Measurements from ENCODE around the gene FMO2.

Gene FMO2

DNA sequence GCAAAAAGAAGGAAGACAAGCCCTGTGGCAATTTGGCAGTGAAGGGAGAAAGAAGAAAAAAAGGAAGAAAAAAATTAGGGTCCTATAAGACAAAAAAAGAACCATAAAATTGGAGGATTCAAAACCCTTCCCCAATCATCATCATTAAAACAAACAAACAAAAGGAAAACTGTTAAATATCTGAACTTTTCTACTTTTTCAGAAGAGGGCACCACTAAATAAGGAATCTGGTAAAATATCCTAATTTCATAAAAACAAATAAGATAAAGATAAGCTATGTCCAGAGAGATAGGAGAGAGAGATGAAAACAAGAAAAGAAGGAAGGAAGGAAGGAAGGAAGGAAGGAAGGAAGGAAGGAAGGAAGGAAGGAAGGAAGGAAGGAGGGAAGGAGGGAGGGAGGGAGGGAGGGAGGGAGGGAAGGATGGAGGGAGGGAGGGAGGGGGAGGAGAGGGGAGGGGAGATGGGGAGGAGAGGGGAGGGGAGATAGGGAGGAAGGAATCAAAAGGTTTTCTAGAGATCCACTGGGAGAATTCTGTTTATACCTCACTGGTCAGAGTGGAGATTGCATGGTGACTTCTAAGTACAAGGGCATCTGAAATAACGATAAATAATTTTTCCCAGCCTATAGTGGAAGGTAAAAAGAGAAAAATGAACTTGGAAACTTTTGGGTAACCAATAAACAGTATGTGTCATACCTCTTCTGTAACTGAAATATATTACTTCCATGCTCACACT, 10.4 kb upstream of the FMO2 start:
- TF ChIP-seq, protein P1, sequence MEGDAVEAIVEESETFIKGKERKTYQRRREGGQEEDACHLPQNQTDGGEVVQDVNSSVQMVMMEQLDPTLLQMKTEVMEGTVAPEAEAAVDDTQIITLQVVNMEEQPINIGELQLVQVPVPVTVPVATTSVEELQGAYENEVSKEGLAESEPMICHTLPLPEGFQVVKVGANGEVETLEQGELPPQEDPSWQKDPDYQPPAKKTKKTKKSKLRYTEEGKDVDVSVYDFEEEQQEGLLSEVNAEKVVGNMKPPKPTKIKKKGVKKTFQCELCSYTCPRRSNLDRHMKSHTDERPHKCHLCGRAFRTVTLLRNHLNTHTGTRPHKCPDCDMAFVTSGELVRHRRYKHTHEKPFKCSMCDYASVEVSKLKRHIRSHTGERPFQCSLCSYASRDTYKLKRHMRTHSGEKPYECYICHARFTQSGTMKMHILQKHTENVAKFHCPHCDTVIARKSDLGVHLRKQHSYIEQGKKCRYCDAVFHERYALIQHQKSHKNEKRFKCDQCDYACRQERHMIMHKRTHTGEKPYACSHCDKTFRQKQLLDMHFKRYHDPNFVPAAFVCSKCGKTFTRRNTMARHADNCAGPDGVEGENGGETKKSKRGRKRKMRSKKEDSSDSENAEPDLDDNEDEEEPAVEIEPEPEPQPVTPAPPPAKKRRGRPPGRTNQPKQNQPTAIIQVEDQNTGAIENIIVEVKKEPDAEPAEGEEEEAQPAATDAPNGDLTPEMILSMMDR (conservative IDR thresholded peaks at IDR 0.05) = no peak
- no peak for TF ChIP-seq ZFX (IDR thresholded peaks at IDR 0.05)
- H3K27ac ChIP-seq = no peak overlapping the region

DNA sequence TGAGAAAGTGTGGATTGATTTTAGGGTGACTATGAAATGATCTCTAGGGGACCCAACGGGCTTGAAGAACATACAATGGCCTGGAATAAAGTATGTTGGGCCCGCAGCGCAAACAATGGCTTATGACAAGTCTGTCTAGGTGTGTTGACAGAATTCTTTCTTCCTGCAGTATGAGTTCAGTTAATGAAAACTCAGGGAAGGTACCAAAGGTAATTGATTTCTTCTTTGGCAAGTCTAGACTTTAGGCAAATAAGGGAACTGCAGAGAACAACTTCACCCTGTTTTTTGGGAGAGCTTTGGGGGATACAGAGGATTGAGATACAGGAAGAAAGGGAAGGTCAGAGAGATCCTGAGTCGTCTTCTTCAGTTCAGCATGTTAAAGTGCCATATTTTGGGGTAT, 7.8 kb upstream of the FMO2 start:
- H3K27ac ChIP-seq = no peak overlapping the region
- no peak for TF ChIP-seq ZFX (IDR thresholded peaks at IDR 0.05)

DNA sequence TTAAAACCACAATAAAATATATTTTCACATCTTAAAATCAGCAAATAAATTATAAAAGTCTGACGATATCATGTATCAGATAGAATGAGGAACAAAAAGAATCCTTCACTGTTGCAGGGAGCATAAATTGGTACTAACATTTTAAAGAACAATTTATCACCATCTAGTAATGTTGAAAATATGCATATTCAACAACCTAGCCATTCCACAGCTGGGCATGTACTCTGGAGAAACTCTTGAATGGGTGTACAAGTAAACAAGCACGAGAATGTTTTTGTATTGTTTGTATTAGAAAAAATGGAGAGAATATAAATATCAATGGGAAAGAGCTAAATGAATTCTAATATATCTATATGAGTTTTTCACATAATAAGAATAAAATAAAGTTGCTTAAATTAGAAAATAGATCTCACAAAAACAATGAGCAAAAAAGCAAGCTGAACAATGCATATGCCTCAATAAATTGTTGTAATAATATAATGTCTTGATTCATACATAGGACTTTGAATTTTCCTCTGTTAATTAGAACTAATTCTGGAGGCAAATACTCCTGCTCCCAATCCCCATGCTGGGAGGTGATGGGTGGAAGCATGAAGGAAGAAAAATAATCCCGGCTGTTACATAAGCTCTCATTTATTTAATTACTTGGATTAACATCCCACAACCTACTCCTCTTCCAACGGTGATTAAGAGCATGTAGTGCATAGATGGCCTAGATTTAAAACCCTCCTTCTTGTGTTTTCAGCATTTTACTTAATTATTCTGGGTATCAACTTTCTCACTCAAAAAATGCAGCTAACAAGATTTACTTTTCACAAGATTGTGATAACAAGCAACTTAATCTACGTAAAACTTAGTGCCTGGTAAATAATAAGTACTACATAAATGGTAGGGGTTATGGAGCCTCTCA, 5.5 kb upstream of the FMO2 start:
- TF ChIP-seq ZFX (IDR thresholded peaks at IDR 0.05) = no peak
- TF ChIP-seq, protein P1 (conservative IDR thresholded peaks at IDR 0.05) = no peak
- no peak overlapping the region for H3K27ac ChIP-seq

DNA sequence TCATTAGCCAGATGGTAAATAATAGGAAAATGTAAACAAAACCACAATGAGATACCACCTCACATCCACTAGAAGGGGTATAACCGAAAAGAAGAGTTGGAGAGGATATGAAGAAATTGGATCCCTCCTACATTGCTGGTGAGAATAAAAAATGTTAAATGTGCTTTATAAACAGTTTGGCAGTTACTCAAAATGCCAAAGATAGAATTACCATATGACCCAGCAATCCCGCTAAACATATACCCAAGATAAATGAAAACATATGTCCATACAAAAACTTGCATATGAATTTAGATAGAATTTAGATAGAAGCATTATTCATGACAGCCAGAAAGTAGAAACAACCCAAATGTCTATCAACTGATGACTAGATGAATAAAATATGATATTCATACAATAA, 4.4 kb upstream of the FMO2 start:
- TF ChIP-seq, protein P1 (conservative IDR thresholded peaks at IDR 0.05) = no peak
- TF ChIP-seq ZFX (IDR thresholded peaks at IDR 0.05) = no peak
- H3K27ac ChIP-seq = no peak overlapping the region

DNA sequence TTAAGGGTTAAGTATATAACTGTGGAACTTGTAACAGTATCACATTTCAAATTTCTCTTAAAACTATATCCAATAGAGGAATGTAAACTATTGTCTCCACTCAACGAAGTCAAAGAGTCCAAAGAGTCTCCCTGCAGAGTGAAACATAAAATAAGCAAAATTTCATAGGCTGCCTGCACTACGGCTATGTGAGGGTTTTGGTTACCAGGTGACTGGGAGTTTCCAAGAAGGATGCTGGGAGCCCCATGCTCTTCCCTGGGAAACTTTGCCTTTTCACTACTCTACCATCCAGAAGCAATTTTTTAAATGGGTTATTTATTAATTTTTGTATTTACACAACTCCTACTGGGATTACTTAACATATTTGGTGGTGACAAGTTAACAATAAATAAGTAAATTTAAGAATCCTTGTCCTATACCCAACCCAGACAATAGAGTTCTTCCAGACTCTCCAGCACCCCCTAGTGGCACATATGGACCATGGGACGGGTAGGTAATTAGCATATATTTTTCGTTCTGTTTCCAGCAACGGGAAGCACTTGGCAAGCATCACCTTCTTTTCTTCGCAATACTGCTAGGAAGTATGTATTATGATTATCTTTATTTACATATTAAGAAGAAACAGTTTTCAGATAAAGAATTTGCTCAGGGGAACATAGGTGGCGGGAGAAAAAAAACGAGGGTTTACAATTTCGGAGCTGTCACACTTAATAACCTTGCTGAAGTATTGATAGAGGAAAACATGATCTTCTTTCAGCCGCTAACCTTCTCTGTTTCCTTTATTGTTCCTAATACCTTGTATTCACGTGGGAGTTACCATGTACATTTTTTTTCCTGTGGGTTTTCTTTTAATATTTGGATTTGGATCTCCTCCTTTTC, 3.5 kb downstream of the FMO2 start:
- TF ChIP-seq, protein P1 (conservative IDR thresholded peaks at IDR 0.05) = peak; percentile 95
- TF ChIP-seq ZFX (IDR thresholded peaks at IDR 0.05) = no peak

DNA sequence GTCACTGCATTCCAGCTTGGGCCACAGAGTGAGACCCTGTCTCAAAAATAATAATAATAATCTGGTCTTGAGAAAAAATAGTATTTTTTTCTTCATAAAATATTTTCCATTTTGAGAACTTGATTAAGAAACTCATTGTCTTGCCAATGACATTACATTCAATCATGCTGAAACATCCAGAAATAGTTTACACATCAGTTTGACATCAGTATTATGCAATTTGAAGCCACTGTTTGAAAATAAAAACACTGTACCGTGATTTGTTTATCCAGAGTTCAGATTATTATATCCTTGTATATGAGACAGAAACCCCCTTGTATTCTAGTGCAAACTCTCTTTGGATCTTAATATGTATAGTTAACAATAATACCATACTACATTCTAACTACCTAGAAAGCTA, 6.9 kb downstream of the FMO2 start:
- TF ChIP-seq ZFX (IDR thresholded peaks at IDR 0.05) = no peak
- TF ChIP-seq, protein P1 (conservative IDR thresholded peaks at IDR 0.05) = no peak
- H3K27ac ChIP-seq = no peak overlapping the region

More for the DNA sequence above, 3.5 kb downstream of the FMO2 start:
- no peak overlapping the region for H3K27ac ChIP-seq

DNA sequence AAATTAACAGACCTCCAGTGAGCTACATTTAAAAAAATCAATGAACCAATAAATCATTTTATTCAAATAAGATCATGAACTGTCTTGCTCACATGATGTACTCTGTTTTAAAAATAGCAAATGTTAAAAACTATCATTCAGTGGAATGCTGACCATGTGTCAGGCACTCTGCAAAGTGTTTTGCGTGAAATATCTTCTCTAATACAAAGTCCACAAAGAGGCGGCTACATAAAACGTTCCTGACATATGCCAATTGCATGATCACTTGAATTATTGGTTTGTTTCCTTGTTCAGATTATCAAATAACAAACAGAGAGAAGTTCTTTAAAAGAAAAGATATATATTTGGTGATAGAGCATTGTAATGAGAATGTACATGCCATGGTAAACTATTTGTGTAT, 10.7 kb downstream of the FMO2 start:
- H3K27ac ChIP-seq = no peak overlapping the region
- TF ChIP-seq, protein P1 (conservative IDR thresholded peaks at IDR 0.05) = no peak
- no peak for TF ChIP-seq ZFX (IDR thresholded peaks at IDR 0.05)
